C1 segment of cervical spinal cord (tissue), 14 donors: ENCODE data around the gene ACOT11.

Source experiments
- DNase-seq, 14 donors: peaks; one replicate each; lab custom pipeline; 2025; lab: John Stamatoyannopoulos, UW

ACOT11 gene

GRCh38 chr1:54585181-54586066 lies 37.4 kb downstream of the ACOT11 start:
- no peak for DNase-seq

GRCh38 chr1:54588377-54588776 lies 40.3 kb downstream of the ACOT11 start:
- no peak for DNase-seq

- DNase-seq, result no peak
These were observed 43.2 kb downstream of the ACOT11 start for GRCh38 chr1:54591127-54591756.

- DNase-seq, result no peak
These were observed 45.6 kb downstream of the ACOT11 start for GRCh38 chr1:54593571-54594160.

- no peak for DNase-seq
These were observed 46.4 kb downstream of the ACOT11 start for GRCh38 chr1:54594463-54594862.

- DNase-seq, result no peak
These were observed 48.0 kb downstream of the ACOT11 start for GRCh38 chr1:54595956-54596498.

GRCh38 chr1:54596756-54597155 lies 48.7 kb downstream of the ACOT11 start:
- no peak for DNase-seq

GRCh38 chr1:54597455-54598030 lies 49.5 kb downstream of the ACOT11 start:
- DNase-seq, result no peak

GRCh38 chr1:54599211-54599823 lies 51.3 kb downstream of the ACOT11 start:
- DNase-seq, result no peak

GRCh38 chr1:54600947-54601721 lies 53.1 kb downstream of the ACOT11 start:
- peak in 1 of 14 donors; percentile 2 for DNase-seq

- DNase-seq, result no peak
These were observed 53.7 kb downstream of the ACOT11 start for GRCh38 chr1:54601730-54602129.

GRCh38 chr1:54602554-54602953 lies 54.5 kb downstream of the ACOT11 start:
- DNase-seq, result no peak

GRCh38 chr1:54603241-54603640 lies 55.2 kb downstream of the ACOT11 start:
- DNase-seq, result no peak

- DNase-seq, result no peak
These were observed 56.0 kb downstream of the ACOT11 start for GRCh38 chr1:54604051-54604450.

- no peak for DNase-seq
These were observed 56.7 kb downstream of the ACOT11 start for GRCh38 chr1:54604572-54605370.

- no peak for DNase-seq
These were observed 58.3 kb downstream of the ACOT11 start for GRCh38 chr1:54606096-54606989.

- DNase-seq, result no peak
These were observed 58.9 kb downstream of the ACOT11 start for GRCh38 chr1:54606990-54607325.

GRCh38 chr1:54607821-54608565 lies 60.0 kb downstream of the ACOT11 start:
- DNase-seq, result no peak
